GM23338 (cell line): Measurements from ENCODE around the gene SPRY4. TPM values are rescaled to one million over a fixed set of nuclear protein-coding genes. Genes with fewer than 3 reads are reported as not detected.
A peak's percentile ranks its signal among the peaks of the same experiment; 100 is the strongest.

Experiments used
- ATAC-seq: fragments of 200-7000 bp; cut with Tn5 transposase; 3 replicates; pipeline ENCODE4 v1.9.1; 2020
- DNase-seq: peaks from one replicate; pipeline ENCODE4 v3.0.0-alpha.2; 2015; ENCODE audit warnings: low spot score
- H2AFZ ChIP-seq: fragments of 200-600 bp; sonication (generic); 2 replicates; pipeline ENCODE4 v1.8.0; 2016; ENCODE audit warnings: antibody characterized with exemption, mild to moderate bottlenecking, moderate library complexity
- H3F3A ChIP-seq: fragments of 200-600 bp; sonication (generic); replicated peaks from 2 replicates; pipeline ENCODE4 v1.8.0; 2017; ENCODE audit warnings: antibody characterized with exemption, mixed run types, low read depth
- H3K27ac ChIP-seq: fragments of 200-600 bp; sonication (generic); 2 replicates; pipeline ENCODE4 v1.6.1; 2016; ENCODE audit warnings: low read depth
- H3K27me3 ChIP-seq: fragments of 200-600 bp; sonication (generic); 2 replicates; pipeline ENCODE4 v1.8.0; 2016; ENCODE audit warnings: mild to moderate bottlenecking, mixed run types, moderate library complexity; ENCODE audit not compliant: insufficient read depth
- H3K36me3 ChIP-seq: fragments of 200-600 bp; sonication (generic); 2 replicates; pipeline ENCODE4 v1.8.0; 2016; ENCODE audit warnings: mild to moderate bottlenecking; ENCODE audit not compliant: insufficient read depth
- H3K4me1 ChIP-seq: fragments of 200-600 bp; sonication (generic); 2 replicates; pipeline ENCODE4 v1.8.0; 2016; ENCODE audit warnings: mild to moderate bottlenecking, moderate library complexity; ENCODE audit not compliant: insufficient read depth
- H3K4me2 ChIP-seq: fragments of 200-600 bp; sonication (generic); 2 replicates; pipeline ENCODE4 v1.7.1; 2017; ENCODE audit warnings: mixed run types
- H3K4me3 ChIP-seq: fragments of 200-600 bp; sonication (generic); 2 replicates; pipeline ENCODE4 v1.6.1; 2016; ENCODE audit warnings: mixed run types
- H3K79me2 ChIP-seq: fragments of 200-600 bp; sonication (generic); replicated peaks from 2 replicates; pipeline ENCODE4 v1.8.0; 2017; ENCODE audit warnings: mild to moderate bottlenecking; ENCODE audit not compliant: insufficient read depth
- H3K9me2 ChIP-seq: fragments of 200-600 bp; sonication (generic); 2 replicates; pipeline ENCODE4 v1.8.0; 2017; ENCODE audit not compliant: insufficient read depth
- H4K20me1 ChIP-seq: fragments of 200-600 bp; sonication (generic); replicated peaks from 2 replicates; pipeline ENCODE4 v1.8.0; 2017; ENCODE audit warnings: mild to moderate bottlenecking; ENCODE audit not compliant: insufficient read depth
- H3K27ac Mint-ChIP-seq: 2 replicates; pipeline ENCODE4 v1.8.0; 2020; ENCODE audit warnings: inconsistent platforms, mild to moderate bottlenecking, moderate library complexity, mixed read lengths
- H3K27me3 Mint-ChIP-seq: 3 replicates; pipeline ENCODE4 v1.8.0; 2022; ENCODE audit warnings: low read depth, mild to moderate bottlenecking, moderate library complexity, mixed read lengths, inconsistent platforms; ENCODE audit not compliant: insufficient read depth, poor library complexity
- H3K36me3 Mint-ChIP-seq: 3 replicates; pipeline ENCODE4 v1.8.0; 2021; ENCODE audit warnings: low read depth, mild to moderate bottlenecking, inconsistent platforms, moderate library complexity, mixed read lengths
- H3K4me1 Mint-ChIP-seq: 3 replicates; pipeline ENCODE4 v1.8.0; 2020; ENCODE audit warnings: mild to moderate bottlenecking, inconsistent platforms, mixed read lengths
- H3K4me3 Mint-ChIP-seq: 3 replicates; pipeline ENCODE4 v1.8.0; 2021; ENCODE audit warnings: moderate library complexity, mild to moderate bottlenecking, inconsistent platforms, mixed read lengths
- H3K9me3 Mint-ChIP-seq: 3 replicates; pipeline ENCODE4 v1.8.0; 2020; ENCODE audit warnings: moderate library complexity, mild to moderate bottlenecking, inconsistent platforms, mixed read lengths
- CREB1 ChIP-seq: fragments of 250-450 bp; sonication (Bioruptor Pico); IDR thresholded peaks from 2 replicates; pipeline ENCODE4 v1.5.0; 2020; ENCODE audit warnings: low read depth, mild to moderate bottlenecking, moderate library complexity
- EZH2 ChIP-seq: fragments of 200-600 bp; sonication (generic); IDR thresholded peaks from one replicate; pipeline ENCODE4 v1.8.0; 2017; ENCODE audit warnings: antibody characterized with exemption, mild to moderate bottlenecking, low read depth; ENCODE audit not compliant: unreplicated experiment
- EZH2phosphoT487 ChIP-seq: fragments of 200-600 bp; sonication (generic); IDR thresholded peaks from one replicate; pipeline ENCODE4 v1.8.1; 2018; ENCODE audit warnings: antibody characterized with exemption; ENCODE audit not compliant: unreplicated experiment
- JUNB ChIP-seq: IDR thresholded peaks from one replicate; pipeline ENCODE4 v1.6.1; 2016; ENCODE audit warnings: antibody characterized with exemption; ENCODE audit not compliant: unreplicated experiment
- NANOG ChIP-seq: IDR thresholded peaks from 2 replicates; pipeline ENCODE4 v1.6.1; 2016; ENCODE audit warnings: antibody characterized with exemption, borderline replicate concordance
- POLR2AphosphoS5 ChIP-seq: IDR thresholded peaks from 2 replicates; pipeline ENCODE4 v1.6.1; 2016; ENCODE audit warnings: antibody characterized with exemption, low read depth
- STAT1 ChIP-seq: IDR thresholded peaks from one replicate; pipeline ENCODE4 v1.6.1; 2016; ENCODE audit warnings: antibody characterized with exemption; ENCODE audit not compliant: unreplicated experiment
- ZNF114 ChIP-seq: fragments of 250-450 bp; sonication (Bioruptor Pico); IDR thresholded peaks from 2 replicates; pipeline ENCODE4 v1.5.0; 2020; ENCODE audit warnings: mild to moderate bottlenecking, moderate library complexity
- ZNF331 ChIP-seq: fragments of 250-450 bp; sonication (Bioruptor Pico); IDR thresholded peaks from 2 replicates; pipeline ENCODE4 v1.5.0; 2020; ENCODE audit warnings: low read depth, mild to moderate bottlenecking, moderate library complexity
- polyA plus RNA-seq: library from polyadenylated mRNA; unstranded; fragments of >200 nt; fragmentation: Nextera tagmentation; extraction: Ambion mirVana; gene quantifications from 2 replicates; pipeline ENCODE4 v1.2.1, GENCODE V29; 2016
- total RNA-seq: library from RNA; depleted of rRNA; stranded (reverse); fragments of >200 nt; shearing (Covaris generic); gene quantifications from 2 replicates; pipeline ENCODE4 v1.2.3, GENCODE V29; 2014
- TF ChIP-seq, protein P1 (sequence below): IDR thresholded peaks from one replicate; pipeline ENCODE4 v1.6.1; 2018; ENCODE audit warnings: antibody characterized with exemption; ENCODE audit not compliant: unreplicated experiment
- TF ChIP-seq, protein P2 (sequence below): IDR thresholded peaks from 2 replicates; pipeline ENCODE4 v1.6.1; 2016; ENCODE audit warnings: antibody characterized with exemption
- TF ChIP-seq, protein P3 (sequence below): fragments of 250-450 bp; sonication (Bioruptor Pico); IDR thresholded peaks from 2 replicates; pipeline ENCODE4 v1.5.0; 2020; ENCODE audit warnings: mild to moderate bottlenecking, moderate library complexity
- TF ChIP-seq, protein P4 (sequence below), 2 experiments: fragments of 200-600 bp in 1 of 2; sonication (generic) in 1 of 2; conservative IDR thresholded peaks; 2 replicates each; pipeline versions ENCODE4 v1.5.1 to v1.6.1; 2016 to 2017; ENCODE audit warnings: antibody characterized with exemption in 2 of 2, low read depth in 2 of 2, mild to moderate bottlenecking in 2 of 2, moderate library complexity in 1 of 2

The SPRY4 gene
- total and polyA plus RNA-seq, 2 experiments from 2014 or later, result 70.6 to 240 TPM

DNA sequence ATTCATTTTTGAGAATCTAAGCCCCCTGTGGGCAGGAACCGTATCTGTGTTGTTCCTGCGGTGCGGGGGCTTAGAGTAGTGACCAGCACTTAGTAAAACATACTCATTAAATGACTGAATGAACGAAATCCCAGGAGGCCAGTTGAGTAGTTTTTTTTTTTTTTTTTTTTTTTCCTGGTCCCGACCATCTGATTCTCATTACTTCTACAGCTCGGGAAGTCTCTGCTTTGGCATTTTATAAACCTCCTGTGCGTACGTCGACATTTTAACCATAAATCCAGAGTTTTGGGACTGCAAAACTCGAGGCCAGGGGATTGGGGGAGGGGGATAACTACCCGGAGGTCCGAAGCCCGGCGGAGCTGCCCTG is 31.5 kb upstream of the SPRY4 start:
- Histone ChIP-seq H3K27ac (peak overlapping the region; percentile 94), H2AFZ (no peak overlapping the region), H3F3A (peaks cover 26% of the 10 kb centered on the region), H3K9me2 (no peaks in the 10 kb centered on the region), H3K4me1 (peaks cover 56% of the 10 kb centered on the region), H4K20me1 (no peaks in the 10 kb centered on the region), H3K4me2 (peak overlapping the region; percentile 89), H3K79me2 (0 out of 2 replicates have a peak, but pooled peaks cover 4% of the 10 kb centered on the region), H3K4me3 (peak overlapping the region; percentile 59), H3K36me3 (no peaks in the 10 kb centered on the region), H3K27me3 (no peaks in the 10 kb centered on the region)
- Mint-ChIP-seq H3K27ac (peak overlapping the region; percentile 92), H3K4me1 (peaks cover 53% of the 10 kb centered on the region), H3K9me3 (0 out of 3 replicates have a peak, but pooled peaks cover 6% of the 10 kb centered on the region), H3K27me3 (peaks cover 10% of the 10 kb centered on the region), H3K36me3 (peaks cover 11% of the 10 kb centered on the region; the same call in 2 of the 3 replicates), H3K4me3 (peak overlapping the region; percentile 52)
- ATAC-seq, result no peak; the same call in 2 of the 3 replicates
- no peak for DNase-seq
- TF ChIP-seq JUNB (no peak), POLR2AphosphoS5 (no peak), ZNF114 (CRISPR knock-in tag) (no peak), CREB1 (CRISPR knock-in tag) (no peak), NANOG (no peak), ZNF331 (CRISPR knock-in tag) (no peak), STAT1 (no peak), EZH2 (no peak), EZH2phosphoT487 (no peak)
- TF ChIP-seq, protein P1, sequence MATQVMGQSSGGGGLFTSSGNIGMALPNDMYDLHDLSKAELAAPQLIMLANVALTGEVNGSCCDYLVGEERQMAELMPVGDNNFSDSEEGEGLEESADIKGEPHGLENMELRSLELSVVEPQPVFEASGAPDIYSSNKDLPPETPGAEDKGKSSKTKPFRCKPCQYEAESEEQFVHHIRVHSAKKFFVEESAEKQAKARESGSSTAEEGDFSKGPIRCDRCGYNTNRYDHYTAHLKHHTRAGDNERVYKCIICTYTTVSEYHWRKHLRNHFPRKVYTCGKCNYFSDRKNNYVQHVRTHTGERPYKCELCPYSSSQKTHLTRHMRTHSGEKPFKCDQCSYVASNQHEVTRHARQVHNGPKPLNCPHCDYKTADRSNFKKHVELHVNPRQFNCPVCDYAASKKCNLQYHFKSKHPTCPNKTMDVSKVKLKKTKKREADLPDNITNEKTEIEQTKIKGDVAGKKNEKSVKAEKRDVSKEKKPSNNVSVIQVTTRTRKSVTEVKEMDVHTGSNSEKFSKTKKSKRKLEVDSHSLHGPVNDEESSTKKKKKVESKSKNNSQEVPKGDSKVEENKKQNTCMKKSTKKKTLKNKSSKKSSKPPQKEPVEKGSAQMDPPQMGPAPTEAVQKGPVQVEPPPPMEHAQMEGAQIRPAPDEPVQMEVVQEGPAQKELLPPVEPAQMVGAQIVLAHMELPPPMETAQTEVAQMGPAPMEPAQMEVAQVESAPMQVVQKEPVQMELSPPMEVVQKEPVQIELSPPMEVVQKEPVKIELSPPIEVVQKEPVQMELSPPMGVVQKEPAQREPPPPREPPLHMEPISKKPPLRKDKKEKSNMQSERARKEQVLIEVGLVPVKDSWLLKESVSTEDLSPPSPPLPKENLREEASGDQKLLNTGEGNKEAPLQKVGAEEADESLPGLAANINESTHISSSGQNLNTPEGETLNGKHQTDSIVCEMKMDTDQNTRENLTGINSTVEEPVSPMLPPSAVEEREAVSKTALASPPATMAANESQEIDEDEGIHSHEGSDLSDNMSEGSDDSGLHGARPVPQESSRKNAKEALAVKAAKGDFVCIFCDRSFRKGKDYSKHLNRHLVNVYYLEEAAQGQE, result no peak
- TF ChIP-seq, protein P2, sequence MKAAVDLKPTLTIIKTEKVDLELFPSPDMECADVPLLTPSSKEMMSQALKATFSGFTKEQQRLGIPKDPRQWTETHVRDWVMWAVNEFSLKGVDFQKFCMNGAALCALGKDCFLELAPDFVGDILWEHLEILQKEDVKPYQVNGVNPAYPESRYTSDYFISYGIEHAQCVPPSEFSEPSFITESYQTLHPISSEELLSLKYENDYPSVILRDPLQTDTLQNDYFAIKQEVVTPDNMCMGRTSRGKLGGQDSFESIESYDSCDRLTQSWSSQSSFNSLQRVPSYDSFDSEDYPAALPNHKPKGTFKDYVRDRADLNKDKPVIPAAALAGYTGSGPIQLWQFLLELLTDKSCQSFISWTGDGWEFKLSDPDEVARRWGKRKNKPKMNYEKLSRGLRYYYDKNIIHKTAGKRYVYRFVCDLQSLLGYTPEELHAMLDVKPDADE, result no peak
- TF ChIP-seq, protein P3, sequence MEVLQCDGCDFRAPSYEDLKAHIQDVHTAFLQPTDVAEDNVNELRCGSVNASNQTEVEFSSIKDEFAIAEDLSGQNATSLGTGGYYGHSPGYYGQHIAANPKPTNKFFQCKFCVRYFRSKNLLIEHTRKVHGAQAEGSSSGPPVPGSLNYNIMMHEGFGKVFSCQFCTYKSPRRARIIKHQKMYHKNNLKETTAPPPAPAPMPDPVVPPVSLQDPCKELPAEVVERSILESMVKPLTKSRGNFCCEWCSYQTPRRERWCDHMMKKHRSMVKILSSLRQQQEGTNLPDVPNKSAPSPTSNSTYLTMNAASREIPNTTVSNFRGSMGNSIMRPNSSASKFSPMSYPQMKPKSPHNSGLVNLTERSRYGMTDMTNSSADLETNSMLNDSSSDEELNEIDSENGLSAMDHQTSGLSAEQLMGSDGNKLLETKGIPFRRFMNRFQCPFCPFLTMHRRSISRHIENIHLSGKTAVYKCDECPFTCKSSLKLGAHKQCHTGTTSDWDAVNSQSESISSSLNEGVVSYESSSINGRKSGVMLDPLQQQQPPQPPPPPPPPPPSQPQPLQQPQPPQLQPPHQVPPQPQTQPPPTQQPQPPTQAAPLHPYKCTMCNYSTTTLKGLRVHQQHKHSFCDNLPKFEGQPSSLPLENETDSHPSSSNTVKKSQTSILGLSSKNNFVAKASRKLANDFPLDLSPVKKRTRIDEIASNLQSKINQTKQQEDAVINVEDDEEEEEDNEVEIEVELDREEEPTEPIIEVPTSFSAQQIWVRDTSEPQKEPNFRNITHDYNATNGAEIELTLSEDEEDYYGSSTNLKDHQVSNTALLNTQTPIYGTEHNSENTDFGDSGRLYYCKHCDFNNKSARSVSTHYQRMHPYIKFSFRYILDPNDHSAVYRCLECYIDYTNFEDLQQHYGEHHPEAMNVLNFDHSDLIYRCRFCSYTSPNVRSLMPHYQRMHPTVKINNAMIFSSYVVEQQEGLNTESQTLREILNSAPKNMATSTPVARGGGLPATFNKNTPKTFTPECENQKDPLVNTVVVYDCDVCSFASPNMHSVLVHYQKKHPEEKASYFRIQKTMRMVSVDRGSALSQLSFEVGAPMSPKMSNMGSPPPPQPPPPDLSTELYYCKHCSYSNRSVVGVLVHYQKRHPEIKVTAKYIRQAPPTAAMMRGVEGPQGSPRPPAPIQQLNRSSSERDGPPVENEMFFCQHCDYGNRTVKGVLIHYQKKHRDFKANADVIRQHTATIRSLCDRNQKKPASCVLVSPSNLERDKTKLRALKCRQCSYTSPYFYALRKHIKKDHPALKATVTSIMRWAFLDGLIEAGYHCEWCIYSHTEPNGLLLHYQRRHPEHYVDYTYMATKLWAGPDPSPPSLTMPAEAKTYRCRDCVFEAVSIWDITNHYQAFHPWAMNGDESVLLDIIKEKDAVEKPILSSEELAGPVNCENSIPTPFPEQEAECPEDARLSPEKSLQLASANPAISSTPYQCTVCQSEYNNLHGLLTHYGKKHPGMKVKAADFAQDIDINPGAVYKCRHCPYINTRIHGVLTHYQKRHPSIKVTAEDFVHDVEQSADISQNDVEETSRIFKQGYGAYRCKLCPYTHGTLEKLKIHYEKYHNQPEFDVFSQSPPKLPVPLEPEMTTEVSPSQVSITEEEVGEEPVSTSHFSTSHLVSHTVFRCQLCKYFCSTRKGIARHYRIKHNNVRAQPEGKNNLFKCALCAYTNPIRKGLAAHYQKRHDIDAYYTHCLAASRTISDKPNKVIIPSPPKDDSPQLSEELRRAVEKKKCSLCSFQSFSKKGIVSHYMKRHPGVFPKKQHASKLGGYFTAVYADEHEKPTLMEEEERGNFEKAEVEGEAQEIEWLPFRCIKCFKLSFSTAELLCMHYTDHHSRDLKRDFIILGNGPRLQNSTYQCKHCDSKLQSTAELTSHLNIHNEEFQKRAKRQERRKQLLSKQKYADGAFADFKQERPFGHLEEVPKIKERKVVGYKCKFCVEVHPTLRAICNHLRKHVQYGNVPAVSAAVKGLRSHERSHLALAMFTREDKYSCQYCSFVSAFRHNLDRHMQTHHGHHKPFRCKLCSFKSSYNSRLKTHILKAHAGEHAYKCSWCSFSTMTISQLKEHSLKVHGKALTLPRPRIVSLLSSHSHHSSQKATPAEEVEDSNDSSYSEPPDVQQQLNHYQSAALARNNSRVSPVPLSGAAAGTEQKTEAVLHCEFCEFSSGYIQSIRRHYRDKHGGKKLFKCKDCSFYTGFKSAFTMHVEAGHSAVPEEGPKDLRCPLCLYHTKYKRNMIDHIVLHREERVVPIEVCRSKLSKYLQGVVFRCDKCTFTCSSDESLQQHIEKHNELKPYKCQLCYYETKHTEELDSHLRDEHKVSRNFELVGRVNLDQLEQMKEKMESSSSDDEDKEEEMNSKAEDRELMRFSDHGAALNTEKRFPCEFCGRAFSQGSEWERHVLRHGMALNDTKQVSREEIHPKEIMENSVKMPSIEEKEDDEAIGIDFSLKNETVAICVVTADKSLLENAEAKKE (CRISPR knock-in tag), result no peak
- TF ChIP-seq, protein P4, sequence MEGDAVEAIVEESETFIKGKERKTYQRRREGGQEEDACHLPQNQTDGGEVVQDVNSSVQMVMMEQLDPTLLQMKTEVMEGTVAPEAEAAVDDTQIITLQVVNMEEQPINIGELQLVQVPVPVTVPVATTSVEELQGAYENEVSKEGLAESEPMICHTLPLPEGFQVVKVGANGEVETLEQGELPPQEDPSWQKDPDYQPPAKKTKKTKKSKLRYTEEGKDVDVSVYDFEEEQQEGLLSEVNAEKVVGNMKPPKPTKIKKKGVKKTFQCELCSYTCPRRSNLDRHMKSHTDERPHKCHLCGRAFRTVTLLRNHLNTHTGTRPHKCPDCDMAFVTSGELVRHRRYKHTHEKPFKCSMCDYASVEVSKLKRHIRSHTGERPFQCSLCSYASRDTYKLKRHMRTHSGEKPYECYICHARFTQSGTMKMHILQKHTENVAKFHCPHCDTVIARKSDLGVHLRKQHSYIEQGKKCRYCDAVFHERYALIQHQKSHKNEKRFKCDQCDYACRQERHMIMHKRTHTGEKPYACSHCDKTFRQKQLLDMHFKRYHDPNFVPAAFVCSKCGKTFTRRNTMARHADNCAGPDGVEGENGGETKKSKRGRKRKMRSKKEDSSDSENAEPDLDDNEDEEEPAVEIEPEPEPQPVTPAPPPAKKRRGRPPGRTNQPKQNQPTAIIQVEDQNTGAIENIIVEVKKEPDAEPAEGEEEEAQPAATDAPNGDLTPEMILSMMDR (conservative IDR thresholded peaks at IDR 0.05; ENCODE audit: low read depth in 2 of 2), result no peak
